Head of caudate nucleus (tissue), 42 donors: ENCODE measurements around the gene BRIP1.
"Not testable (repeated sequence)": the region's sequence is repeated elsewhere in the genome, so short reads cannot be mapped to it uniquely, and the experiment has no call there.

Experiments
- DNase-seq, 42 donors: peaks; one replicate each; pipeline versions ENCODE4 v3.0.0 to v3.0.0-alpha.2; 2020 to 2021; ENCODE audit warnings: mixed read lengths in 7 of 42
- intact Hi-C: fragments of 100-400 bp; cut with DNase I; formaldehyde crosslinking; loops from one replicate; pipeline ENCODE4 v1.15.0; 2022

Gene BRIP1

DNA sequence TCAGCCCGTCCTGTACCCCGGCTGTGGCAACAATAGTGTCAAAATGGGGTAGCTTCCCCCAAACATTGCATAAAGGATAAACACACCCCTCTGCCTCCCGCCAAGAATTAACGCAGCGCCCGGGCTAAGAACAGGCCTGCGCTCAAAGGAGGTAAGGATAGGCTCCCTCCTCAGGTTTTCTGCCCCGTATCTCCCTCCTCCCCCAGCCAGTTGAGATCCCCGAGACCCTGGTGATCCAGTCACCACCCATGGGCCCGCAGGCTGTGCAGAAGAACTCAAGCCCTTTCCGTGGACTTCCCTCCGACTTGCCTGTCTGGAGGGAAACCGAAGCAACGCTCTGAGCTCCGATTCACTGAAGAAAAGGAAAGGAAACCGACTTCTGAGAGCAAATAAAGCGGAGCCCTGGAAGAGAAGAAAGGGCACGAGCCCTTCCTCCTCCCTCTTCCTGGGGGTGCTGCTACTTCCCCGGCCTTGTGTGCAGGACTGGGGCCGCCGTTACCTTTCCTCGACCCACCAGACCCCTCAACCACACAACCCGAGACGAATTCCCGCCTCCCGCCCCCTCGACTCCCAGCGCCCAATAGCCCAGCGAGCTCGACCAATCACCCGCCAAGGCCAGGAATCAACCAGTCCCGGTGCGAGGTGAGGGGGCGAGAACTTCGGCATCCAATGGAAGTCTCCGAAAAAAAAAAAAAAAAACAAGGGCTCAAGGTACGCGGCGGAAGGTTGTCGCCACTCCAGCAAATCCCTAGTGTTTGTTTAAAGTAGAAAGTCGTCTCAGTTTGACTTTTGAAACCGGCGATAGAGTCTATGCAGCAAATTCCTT lies at the start of gene BRIP1:
Gene BRIP1, minus strand, starts transcription at position 554 of the 826 bp plus-strand sequence. CDS start 1,989 bp downstream, outside the sequence.
- DNase-seq, result peak; percentile 74 to 96 (median 89)
- intact Hi-C loops, result no loop called here

DNA sequence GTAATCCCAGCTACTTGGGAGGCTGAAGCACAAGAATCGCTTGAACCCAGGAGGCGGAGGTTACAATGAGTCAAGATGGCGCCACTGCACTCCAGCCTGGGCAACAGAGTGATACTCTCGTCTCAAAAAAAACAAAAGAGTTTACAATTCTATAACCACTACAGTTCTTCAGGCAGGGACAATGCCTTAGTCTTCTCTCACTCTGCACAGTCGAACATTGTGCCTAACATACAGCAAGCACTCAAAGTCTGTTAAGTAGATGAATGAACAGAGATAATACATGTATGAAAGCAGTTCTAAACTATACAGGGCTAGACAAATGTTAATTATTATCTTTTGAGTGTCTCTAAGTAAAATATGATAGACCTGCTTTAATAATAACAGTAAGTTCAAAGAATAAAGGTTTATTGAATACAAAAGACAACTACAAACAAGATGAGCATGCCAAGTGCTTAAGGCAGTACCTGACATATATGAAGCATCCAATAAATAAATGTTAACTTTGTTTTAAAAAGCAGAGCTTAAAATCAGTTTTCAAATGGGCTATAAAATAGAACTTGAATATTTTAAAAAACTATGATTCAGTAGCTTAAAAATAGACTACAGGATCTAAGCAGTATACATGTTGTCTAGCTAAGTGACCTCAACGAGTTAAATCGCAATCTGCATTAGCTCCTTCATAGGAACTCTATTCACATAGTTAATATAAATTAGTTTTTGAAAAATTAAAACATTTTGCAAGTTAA lies 45.1 kb upstream of the BRIP1 start:
- no peak for DNase-seq
- intact Hi-C loops, result no loop called here

DNA sequence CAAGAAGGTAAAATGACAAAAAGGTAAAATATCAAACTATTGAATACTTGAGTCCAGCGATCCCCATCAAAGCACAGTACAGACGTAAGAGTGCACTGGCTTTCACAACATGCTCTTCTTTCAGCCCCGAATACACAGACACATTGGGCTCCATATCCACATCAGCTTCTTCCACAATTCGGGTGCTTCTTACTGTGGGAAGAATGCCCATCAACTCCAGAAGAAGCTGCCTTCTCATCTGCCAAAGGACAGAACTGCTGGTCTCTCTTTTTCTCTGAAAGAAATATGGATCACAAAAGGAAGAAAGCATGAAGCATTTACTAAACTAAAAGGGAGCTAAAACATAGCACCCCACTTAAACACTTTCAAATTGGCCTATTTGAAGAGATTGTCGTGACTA lies 44.0 kb upstream of the BRIP1 start:
- intact Hi-C loops, result no loop called here
- DNase-seq, result no peak

DNA sequence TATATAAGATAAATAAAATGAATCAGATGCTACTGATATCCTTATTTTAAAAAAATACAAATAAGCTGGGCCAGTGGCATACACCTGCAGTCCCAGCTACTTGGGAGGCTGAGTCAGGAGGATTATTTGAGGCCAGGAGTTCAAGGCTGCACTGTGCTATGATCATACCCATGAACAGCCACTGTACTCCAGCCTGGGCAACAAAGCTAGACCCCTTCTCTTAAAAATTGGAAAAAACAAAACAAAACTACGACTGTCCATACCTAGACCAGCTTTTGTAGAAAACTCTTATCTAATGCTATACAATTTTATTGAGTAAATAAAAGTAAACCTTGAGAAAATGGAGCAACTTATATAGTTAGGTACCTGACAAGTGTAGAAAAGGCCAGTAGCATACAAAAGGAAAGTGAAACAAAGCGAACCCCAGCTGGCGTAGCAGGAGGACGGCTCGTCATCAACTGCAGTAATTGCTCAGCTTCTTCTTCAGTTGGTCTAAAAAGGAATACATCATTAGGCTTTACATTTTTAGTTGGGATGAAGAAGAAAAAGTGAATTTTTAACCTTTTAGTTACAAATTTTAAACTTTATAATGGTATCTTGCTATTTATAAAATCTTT lies 40.9 kb upstream of the BRIP1 start:
- intact Hi-C loops, result no loop called here
- no peak for DNase-seq

DNA sequence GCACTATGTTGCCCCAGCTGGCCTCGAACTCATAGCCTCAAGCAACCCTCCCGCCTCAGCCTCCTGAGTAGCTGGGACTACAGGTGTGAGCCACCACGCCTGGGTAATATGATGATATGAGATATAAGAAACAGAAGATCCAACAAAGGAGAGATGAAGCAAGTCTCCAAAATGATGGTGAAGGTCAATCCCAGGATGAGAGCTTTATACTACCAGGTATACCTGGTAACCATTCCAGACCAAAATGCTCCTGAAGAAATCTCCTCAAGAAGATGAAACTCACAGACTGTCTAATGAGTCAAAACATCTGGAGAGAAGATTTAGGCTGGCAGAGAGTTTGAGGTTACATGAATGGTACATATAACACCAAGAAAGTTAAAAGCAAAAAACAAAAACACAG lies 39.9 kb upstream of the BRIP1 start:
- intact Hi-C loops, result no loop called here
- DNase-seq, result no peak

DNA sequence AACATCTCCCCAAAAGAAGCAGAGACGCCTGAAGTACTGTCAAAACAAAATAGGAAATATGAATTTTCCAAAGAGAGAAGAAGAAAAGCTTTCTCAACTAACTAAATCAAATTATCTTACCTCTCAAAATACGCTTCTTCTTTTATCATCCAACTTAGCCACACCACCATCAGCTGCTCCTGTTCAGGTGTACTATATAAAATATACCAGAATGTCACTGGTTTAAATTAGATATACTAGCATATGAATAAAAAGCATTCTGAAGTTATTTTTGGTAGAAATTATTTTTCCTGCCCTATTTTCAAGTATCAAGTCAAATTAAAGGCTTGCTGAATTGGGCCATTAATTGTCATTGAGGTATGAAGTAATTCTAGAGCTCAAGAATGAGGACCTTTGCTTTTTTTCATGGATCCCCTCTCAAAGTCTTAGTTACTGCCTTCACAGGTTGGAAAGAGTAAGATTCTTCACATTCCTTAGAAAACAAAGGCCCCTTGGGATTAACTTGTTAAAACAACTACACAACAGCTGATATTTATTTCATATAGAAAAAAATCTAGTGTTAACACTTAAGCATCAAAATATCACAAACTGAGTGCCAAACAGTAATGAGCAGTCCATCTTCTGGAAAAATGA lies 34.3 kb upstream of the BRIP1 start:
- intact Hi-C loops, result no loop called here
- no peak for DNase-seq

DNA sequence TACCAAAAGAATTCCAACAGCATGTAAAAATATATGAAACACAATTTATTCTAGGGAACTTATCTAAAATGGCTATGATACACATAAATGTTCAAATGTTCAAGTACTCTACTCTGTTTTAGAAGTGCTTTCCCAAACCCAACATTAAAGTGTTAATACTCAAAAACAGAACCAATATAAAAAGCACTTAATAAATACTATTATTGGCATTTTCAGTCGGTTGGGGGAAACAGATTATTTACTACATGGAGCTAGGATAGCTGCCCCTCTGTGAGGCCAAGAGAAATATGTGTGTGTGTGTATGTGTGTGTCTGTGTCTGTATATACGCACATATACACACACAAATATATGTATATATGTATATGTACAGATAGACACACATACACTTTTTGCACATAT lies 32.1 kb upstream of the BRIP1 start:
- intact Hi-C loops, result no loop called here

DNA sequence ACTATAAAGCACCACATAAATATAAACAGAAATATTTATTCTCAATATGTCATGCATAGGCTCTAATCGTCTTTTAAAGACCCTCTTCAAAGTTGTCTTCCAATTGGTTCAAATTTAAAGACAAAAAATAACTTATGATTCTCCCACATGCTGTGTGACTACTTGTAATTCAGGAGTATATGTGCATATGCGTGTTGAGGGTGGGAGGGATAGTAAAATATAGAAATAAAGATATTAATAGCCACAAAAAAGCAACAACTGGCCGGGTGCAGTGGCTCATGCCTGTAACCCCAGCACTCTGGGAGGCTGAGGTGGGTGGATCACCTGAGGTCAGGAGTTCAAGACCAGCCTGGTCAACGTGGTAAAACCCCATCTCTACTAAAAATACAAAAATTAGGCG lies 31.0 kb upstream of the BRIP1 start:
- intact Hi-C loops, DNase-seq: not testable (repeated sequence)

More for the DNA sequence above, 32.1 kb upstream of the BRIP1 start:
- DNase-seq, result no peak

DNA sequence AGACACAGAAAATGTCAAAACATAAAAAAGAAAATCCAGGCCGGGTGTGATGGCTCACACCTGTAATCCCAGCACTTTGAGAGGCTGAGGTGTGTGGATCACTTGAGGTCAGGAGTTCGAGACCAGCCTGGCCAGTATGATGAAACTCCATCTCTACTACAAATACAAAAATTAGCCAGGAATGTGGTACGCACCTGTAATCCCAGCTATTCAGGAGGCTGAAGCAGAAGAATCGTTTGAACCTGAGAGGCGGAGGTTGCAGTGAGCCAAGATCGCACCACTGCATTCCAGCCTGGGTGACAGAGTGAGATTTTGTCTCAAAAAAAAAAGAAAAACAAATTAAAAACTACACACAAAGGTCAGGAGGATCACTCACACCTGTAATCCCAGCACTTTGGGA lies 24.4 kb upstream of the BRIP1 start:
- intact Hi-C loops, result not testable (repeated sequence)

DNA sequence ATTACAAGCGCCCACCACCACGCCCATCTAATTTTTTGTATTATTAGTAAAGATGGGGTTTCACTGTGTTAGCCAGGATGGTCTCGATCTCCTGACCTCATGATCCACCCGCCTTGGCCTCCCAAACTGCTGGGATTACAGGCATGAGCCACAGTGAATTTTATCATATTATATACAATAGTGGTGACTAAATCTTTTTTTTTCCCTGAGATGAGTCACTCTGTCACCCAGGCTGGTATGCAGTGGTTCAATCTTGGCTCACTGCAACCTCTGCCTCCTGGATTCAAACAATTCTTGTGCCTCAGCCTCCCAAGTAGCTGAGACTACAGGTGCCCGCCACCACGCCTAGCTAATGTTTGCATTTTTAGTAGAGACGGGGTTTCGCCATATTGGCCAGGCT lies 22.5 kb upstream of the BRIP1 start:
- intact Hi-C loops, DNase-seq: not testable (repeated sequence)

More for the DNA sequence above, 24.4 kb upstream of the BRIP1 start:
- DNase-seq, result not testable (repeated sequence)

DNA sequence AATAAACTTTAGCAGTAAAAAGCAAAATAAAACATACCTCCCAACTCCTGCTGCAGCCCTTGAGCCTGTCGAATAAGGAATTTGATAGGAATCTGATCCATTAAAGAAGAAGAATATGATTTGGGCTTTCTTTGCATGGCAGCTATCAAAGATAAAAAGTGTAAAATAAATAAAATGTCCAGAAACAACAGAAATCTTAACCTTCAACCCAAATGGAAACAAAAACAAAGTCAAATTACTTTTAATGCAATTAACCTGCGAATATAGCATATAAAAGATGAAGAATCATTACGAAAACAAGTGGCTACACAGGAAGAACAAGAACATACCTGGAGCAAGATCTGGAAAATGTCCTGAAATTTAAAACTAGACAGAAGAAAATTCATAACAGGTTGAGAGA lies 21.5 kb upstream of the BRIP1 start:
- DNase-seq, result no peak
- intact Hi-C loops, result no loop called here

DNA sequence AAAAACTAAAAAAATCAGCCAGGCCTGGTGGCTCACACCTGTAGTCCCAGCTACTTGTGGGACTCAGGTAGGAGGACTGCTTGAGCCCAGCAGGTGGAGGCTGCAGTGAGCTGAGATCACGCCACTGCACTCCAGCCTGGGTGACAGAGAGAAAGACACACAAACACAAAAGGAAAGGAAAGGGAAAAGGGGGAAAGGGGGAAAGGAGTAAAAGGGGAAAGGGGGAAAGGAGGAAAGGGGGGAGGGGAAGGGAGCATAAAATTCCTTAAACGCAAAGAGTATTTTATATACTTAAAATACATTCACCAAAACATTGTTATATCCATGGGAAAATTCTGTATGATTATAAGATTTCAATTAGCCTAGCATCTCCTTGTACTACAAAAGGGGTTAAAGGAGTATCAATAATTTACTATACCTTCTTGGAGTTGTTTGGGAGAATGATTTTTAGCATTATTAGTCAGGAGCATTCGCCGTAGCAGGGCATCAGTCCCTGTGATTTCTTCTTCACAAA lies 17.3 kb upstream of the BRIP1 start:
- intact Hi-C loops, result no loop called here
- DNase-seq, result no peak

DNA sequence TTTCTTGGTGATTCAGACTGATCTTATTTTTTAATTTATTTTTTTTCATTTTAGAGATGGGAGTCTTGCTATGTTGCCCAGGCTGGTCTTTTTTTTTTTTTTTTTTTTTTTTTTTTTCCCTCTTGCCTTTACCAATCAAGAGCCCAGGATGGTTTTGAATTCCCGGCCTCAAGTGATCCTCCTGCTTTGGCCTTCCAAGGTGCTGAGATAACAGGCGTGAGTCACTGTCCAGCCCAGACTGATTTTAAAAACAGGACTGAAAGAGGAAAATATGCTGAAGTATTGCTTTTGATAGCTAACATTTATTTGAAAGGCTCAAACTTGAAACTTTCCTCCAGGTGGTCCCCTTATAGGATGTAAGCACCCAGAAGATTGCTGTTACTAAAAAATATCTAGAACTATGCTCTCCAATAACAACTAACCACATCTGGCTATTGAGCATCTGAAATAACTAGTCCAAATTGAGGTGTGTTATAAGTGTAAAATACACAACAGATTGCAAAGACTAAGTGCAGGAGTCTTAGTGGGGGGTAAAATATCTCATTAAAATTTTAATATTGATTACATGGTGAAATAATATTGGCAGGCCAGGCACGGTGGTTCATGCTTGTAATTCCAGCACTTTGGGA lies 15.8 kb upstream of the BRIP1 start:
- intact Hi-C loops, result no loop called here
- DNase-seq, result no peak

DNA sequence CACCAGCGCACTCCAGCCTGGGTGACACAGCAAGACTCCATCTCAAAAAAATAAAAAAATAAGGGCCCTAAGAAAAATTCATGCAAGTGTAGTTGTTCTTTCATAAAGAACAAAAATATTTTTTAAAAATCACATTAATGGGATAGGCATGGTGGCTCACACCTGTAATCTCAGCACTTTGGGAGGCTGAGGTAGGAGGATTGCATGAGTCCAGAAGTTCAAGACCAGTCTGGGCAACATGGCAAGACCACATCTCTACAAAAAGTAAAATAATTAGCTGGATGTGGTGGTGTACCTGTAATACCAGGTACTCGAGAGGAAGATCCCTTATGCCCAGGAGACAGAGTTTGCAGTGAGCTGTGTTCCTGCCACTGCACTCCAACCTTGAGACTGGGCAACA lies 15.2 kb upstream of the BRIP1 start:
- intact Hi-C loops, result no loop called here
- no peak for DNase-seq

DNA sequence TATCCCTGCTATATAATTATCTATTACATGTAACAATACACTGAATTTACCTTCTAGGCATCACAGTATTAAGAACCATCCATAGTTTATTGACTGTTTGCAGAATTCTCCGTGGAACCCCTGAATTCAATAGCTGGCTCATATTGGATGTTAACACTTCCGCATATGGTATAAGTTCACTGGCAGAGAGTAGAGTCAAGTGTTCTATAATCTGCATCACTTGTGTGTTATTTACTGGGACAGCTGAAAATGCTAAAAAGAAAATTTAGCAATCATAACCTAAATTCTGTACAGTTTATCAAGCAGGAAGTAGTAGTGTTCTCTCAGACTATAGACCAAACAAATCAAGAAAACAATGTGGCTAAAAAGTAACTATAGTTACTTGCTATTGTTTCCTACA lies 14.5 kb upstream of the BRIP1 start:
- DNase-seq, result no peak
- intact Hi-C loops, result no loop called here

DNA sequence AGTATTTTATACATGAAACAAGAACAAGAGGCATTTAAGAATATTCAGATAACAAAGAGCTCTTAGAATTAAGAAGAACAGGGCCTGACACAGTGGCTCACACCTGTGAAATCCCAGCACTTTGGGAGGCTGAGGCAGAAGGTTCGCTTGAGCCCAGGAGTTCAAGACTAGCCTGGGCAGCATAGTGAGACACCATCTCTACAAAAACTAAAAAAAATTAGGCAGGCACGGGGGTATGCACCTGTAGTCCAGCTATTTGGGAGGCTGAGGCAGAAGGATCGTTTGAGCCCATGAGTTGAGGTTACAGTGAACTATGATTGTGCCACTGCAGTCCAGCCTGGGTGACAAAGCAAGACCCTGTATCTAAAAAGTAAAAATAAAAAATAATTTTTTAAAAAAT lies 12.5 kb upstream of the BRIP1 start:
- DNase-seq, result no peak
- intact Hi-C loops, result no loop called here

DNA sequence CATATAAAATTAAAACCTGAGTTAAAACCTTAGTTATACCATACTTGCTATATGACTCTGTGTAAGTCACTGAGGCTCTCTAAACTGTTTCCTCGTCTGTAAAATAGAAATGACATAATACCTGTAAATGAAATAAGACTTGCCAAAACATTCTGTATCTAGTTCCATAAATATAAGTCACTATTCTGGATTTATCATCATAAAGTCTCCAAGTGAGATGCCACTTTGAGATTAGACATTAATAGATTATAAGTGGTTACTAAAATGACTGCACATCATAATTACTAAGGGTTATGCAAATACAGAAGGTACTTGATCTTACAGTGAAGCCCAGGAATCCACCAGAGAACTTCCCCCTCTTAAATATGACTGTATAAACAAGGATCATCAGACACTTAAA lies 12.0 kb upstream of the BRIP1 start:
- no peak for DNase-seq
- intact Hi-C loops, result no loop called here

DNA sequence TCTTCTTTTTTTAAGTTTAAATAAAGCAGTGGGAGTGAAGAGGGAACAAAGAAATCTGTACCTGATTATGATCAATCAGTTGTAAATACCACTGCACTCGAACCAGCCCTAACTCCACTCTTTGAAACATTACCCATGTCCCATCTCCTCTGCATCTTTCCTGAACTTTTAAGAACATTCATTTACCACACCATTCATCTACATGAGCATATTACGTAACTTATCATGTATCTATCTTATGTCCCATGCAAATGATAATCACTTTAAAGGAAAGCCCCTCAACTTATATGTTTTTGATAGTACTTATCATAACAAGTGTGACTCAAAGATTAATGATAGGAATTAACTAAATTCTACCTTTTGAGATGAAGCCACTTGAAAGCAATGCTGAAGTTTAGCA lies 10.7 kb upstream of the BRIP1 start:
- intact Hi-C loops, result no loop called here

DNA sequence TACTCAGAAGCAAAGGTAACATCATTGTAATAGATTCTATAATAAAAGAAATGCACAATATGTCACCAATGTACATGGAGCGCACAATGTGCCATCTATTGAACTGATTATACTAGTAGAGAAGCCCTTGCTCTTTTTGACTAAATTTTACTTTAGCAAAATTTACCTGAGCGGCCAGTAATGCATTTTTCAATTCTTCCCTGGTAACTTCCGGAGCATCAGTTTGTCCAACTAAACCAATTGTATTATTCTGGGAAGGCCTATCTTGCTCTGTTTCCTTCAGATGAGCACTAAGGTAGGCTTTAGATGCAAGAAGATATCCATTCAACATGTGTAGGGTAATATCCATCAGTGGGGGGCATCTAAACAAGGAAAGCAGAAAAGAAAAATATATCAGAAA lies 8.8 kb upstream of the BRIP1 start:
- intact Hi-C loops, result no loop called here
- no peak for DNase-seq

More for the DNA sequence above, 10.7 kb upstream of the BRIP1 start:
- DNase-seq, result no peak
